LoVo (cell line): Measurements from ENCODE around the gene KRTAP10-12.
"Not testable (repeated sequence)": the region's sequence is repeated elsewhere in the genome, so short reads cannot be mapped to it uniquely, and the experiment has no call there.

Experiments used
- DNase-seq: peaks from one replicate; pipeline ENCODE4 v3.0.0-alpha.2; 2016; ENCODE audit warnings: low spot score

The KRTAP10-12 gene

GRCh38 chr21:44670642-44671432, 26.1 kb upstream of the KRTAP10-12 start:
- DNase-seq: no peak

- no peak for DNase-seq
These were observed 25.1 kb upstream of the KRTAP10-12 start for GRCh38 chr21:44671911-44672310.

GRCh38 chr21:44677881-44678280, 19.1 kb upstream of the KRTAP10-12 start:
- no peak for DNase-seq

- DNase-seq: no peak
These were observed 15.8 kb upstream of the KRTAP10-12 start for GRCh38 chr21:44681152-44681551.

GRCh38 chr21:44681861-44682579, 15.0 kb upstream of the KRTAP10-12 start, which contains the start of gene KRTAP12-1:
Gene KRTAP12-1, minus strand, starts transcription at chr21:44682163. Its CDS starts 40 bp downstream, at chr21:44682123.
- DNase-seq: no peak

GRCh38 chr21:44682580-44683151, 14.3 kb upstream of the KRTAP10-12 start:
- no peak for DNase-seq

- no peak for DNase-seq
These were observed 12.9 kb upstream of the KRTAP10-12 start for GRCh38 chr21:44684077-44684476.

GRCh38 chr21:44684483-44684882, 12.5 kb upstream of the KRTAP10-12 start:
- DNase-seq: no peak

- DNase-seq: not testable (repeated sequence)
These were observed 11.9 kb upstream of the KRTAP10-12 start for GRCh38 chr21:44685050-44685449.

- no peak for DNase-seq
These were observed 10.8 kb upstream of the KRTAP10-12 start for GRCh38 chr21:44686000-44686781.

GRCh38 chr21:44686843-44687561, 10.0 kb upstream of the KRTAP10-12 start:
- DNase-seq: no peak

GRCh38 chr21:44687671-44688070, 9.3 kb upstream of the KRTAP10-12 start:
- DNase-seq: no peak

GRCh38 chr21:44689740-44690139, 7.2 kb upstream of the KRTAP10-12 start:
- DNase-seq: not testable (repeated sequence)

- no peak for DNase-seq
These were observed 5.3 kb upstream of the KRTAP10-12 start for GRCh38 chr21:44691686-44692085.

GRCh38 chr21:44692798-44693512, 4.0 kb upstream of the KRTAP10-12 start:
- no peak for DNase-seq

GRCh38 chr21:44694776-44695175, 2.2 kb upstream of the KRTAP10-12 start:
- no peak for DNase-seq

GRCh38 chr21:44695184-44695583, 1.8 kb upstream of the KRTAP10-12 start:
- no peak for DNase-seq

GRCh38 chr21:44695641-44696040, 1.3 kb upstream of the KRTAP10-12 start:
- no peak for DNase-seq

- DNase-seq: no peak
These were observed 400 bp upstream of the KRTAP10-12 start for GRCh38 chr21:44696572-44696971.

GRCh38 chr21:44697811-44698734, 1.1 kb downstream of the KRTAP10-12 start:
- no peak for DNase-seq
